ENCODE data around the gene ROCK2.

GRCh38 chr2:11250400-11251196 is 93.8 kb downstream of the ROCK2 start:
- TF ChIP-seq, protein P1, sequence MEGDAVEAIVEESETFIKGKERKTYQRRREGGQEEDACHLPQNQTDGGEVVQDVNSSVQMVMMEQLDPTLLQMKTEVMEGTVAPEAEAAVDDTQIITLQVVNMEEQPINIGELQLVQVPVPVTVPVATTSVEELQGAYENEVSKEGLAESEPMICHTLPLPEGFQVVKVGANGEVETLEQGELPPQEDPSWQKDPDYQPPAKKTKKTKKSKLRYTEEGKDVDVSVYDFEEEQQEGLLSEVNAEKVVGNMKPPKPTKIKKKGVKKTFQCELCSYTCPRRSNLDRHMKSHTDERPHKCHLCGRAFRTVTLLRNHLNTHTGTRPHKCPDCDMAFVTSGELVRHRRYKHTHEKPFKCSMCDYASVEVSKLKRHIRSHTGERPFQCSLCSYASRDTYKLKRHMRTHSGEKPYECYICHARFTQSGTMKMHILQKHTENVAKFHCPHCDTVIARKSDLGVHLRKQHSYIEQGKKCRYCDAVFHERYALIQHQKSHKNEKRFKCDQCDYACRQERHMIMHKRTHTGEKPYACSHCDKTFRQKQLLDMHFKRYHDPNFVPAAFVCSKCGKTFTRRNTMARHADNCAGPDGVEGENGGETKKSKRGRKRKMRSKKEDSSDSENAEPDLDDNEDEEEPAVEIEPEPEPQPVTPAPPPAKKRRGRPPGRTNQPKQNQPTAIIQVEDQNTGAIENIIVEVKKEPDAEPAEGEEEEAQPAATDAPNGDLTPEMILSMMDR (IDR thresholded peaks at IDR 0.05), result no peak
- no peak for TF ChIP-seq POLR2A (IDR thresholded peaks at IDR 0.05)

All from Peyer's patch (tissue), 4 donors.